ENCODE data around the gene CIB4.

Gene CIB4

GRCh38 chr2:26619096-26619495 lies 22.1 kb downstream of the CIB4 start:
- no peak for DNase-seq (ENCODE audit: low read depth)
- no peak overlapping the region for H3K4me3 ChIP-seq (ENCODE audit: control insufficient read depth, low read depth, low read length)
- no peak for TF ChIP-seq CTCF (conservative IDR thresholded peaks at IDR 0.05; ENCODE audit: control insufficient read depth, insufficient read depth, low read depth, low read length)

- H3K4me3 ChIP-seq (ENCODE audit: control insufficient read depth, low read depth, low read length), result no peak overlapping the region
- no peak for DNase-seq (ENCODE audit: low read depth)
- no peak for TF ChIP-seq CTCF (conservative IDR thresholded peaks at IDR 0.05; ENCODE audit: control insufficient read depth, insufficient read depth, low read depth, low read length)
Observed at GRCh38 chr2:26618611-26619010, 22.6 kb downstream of the CIB4 start.

GRCh38 chr2:26617588-26618083 lies 23.5 kb downstream of the CIB4 start:
- no peak for DNase-seq (ENCODE audit: low read depth)
- no peak for TF ChIP-seq CTCF (conservative IDR thresholded peaks at IDR 0.05; ENCODE audit: control insufficient read depth, insufficient read depth, low read depth, low read length)
- H3K4me3 ChIP-seq (ENCODE audit: control insufficient read depth, low read depth, low read length), result no peak overlapping the region

- DNase-seq (ENCODE audit: low read depth), result no peak
- H3K4me3 ChIP-seq (ENCODE audit: control insufficient read depth, low read depth, low read length), result no peak overlapping the region
- TF ChIP-seq CTCF (conservative IDR thresholded peaks at IDR 0.05; ENCODE audit: control insufficient read depth, insufficient read depth, low read depth, low read length), result no peak
Observed at GRCh38 chr2:26616706-26617587, 24.2 kb downstream of the CIB4 start.

GRCh38 chr2:26615860-26616705 lies 25.1 kb downstream of the CIB4 start:
- H3K4me3 ChIP-seq (ENCODE audit: control insufficient read depth, low read depth, low read length), result no peak overlapping the region
- DNase-seq (ENCODE audit: low read depth), result no peak
- no peak for TF ChIP-seq CTCF (conservative IDR thresholded peaks at IDR 0.05; ENCODE audit: control insufficient read depth, insufficient read depth, low read depth, low read length)

- no peak for TF ChIP-seq CTCF (conservative IDR thresholded peaks at IDR 0.05; ENCODE audit: control insufficient read depth, insufficient read depth, low read depth, low read length)
- no peak overlapping the region for H3K4me3 ChIP-seq (ENCODE audit: control insufficient read depth, low read depth, low read length)
- DNase-seq (ENCODE audit: low read depth), result no peak
Observed at GRCh38 chr2:26615336-26615859, 25.8 kb downstream of the CIB4 start.
